GM18520 (cell line): ENCODE data around the gene MTERF1.

Experiments used
- ATAC-seq: cut with Tn5 transposase; IDR thresholded peaks from one replicate; pipeline ENCODE4 v1.9.1; 2021; ENCODE audit not compliant: unreplicated experiment

MTERF1 gene

DNA sequence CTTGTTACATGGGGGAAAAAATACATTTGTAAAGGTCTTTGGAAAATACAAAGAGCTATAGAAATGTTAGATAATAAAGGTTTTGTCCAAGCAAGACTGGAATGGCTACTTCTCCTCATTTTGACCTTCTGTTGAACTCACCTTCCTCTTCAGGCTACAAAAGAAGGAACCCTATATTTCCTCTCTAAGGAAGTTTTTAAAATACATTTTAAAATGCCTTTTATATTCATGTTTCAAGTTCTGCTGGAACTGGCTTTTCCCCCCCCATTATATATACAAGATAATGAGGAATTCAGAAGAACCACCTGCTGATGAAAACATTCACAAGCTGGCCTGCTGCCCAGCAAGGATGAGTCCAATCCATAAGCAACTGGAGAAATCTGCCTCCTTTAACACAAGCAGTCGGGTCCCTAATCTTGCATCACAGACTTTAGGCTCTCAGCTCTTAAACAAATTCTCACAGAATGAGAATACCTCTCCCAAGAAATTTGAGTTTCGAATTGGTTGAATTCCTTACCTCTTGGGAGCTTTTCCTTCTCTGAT, 44.6 kb downstream of the MTERF1 start:
- ATAC-seq, result no peak

DNA sequence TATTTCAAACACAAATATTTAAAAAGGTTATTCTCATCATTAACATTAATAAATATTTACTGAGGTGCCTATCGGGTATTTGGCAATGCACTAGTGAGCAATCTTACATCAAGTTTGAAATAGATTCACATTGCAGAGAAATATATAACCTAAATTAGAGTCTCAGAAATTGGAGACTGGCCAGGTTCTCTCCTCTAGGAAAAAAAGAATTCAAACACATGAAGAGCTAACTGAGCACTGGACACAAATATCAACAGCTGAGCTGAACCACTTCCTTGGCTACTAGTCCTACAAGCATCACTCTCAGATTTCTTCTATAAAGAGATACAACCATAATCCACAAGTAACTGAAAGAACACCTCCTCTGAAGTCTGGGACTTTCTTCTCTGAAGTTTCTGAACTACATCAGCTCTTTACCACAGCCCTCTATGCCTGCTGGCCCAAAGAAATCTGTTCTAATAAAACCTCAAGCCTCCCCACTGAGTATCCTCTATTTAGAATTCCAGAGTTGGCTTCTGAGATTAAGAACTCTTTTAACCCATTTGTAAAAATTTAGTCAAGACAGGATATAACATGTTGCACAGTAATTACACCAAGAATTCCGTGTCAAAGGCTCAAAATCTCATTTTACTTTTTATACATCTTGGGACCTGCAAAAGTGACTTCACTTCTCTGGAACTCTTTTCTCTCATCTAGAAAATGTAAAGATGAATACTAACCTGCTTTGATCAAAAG, 45.2 kb downstream of the MTERF1 start:
- no peak for ATAC-seq

DNA sequence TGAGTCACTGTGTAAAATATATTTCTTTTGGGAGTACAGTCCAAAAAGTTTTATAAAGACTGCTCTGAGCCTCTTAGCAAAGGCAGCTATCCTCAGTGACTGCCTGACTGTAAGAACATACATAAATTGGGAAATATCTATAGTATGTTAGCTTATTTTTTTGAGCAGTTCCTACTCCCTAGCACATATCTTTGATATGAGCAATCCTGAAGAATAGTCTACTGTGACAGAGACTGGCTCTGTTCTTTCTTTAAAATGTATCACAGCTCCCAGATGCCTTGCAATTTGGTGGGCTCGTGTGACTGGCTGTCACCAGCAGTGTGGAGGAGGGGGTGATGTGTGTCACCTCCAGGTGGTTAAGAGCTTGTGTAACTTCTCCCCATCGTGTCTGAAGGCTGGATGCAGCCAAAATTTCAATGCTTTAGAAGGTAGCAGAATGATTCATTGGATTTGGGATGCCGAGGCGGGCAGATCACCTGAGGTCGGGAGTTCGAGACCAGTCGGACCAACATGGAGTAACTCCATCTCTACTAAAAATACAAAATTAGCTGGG, 47.9 kb downstream of the MTERF1 start:
- no peak for ATAC-seq

DNA sequence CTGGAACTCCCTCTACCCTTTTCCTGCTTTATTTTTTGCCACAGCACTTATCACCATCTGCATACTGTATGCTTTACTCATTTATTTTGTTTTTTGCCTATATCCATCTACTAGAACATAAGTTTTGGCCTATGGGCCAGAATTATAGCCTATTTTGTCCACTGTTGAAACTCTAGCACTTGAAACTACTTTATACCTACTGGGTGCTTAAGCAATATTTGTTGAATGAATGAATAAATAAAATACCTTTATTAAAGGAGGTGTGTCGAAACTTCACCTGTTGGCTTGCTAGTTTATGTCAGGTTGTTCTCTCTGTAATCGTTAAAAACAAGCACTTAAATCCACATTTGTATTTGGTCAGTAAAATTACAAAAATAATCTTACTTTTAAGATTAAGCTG, 53.3 kb downstream of the MTERF1 start:
- ATAC-seq, result no peak

DNA sequence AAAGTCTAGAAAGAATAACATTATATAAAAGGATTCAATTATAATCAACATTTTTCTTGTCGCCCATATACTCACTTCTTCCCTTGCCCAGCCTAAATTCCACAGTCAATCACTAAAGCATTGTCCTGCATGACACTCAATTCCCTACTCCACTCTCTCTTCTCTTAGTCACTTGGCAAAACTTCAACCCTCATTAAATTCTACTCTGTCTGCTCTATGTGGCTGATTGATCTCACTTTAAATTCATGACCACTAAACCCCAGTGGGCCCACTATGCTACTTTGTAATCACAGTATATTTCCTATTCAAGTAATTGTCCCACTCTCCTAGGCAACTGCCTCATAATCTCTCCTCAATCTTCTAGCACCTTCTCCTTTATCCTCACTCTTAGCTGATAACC, 54.1 kb downstream of the MTERF1 start:
- ATAC-seq, result no peak

DNA sequence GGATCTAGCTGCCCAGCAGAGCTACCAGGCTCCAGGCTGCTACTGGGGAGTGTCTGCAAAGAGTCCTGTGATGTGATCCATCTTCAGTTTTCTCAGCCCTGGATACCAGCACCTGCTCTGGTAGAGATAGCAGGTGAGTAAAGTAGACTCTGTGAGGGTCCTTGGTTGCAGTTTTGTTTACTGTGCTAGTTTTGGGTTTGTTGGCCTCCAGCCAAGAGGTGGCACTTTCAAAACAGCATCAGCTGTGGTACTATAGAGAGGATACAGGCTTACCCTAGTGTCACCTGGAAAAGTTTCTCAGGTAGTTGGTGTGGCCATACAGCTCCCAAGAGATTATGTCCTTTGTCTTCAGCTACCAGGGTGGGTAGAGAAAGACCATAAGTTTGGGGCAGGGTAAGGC, 56.3 kb downstream of the MTERF1 start:
- no peak for ATAC-seq
